DND-41 (cell line): Measurements from ENCODE around the gene SMIM28.

Experiments used
- CTCF ChIP-seq: IDR thresholded peaks from 2 replicates; pipeline ENCODE4 v1.5.1; 2012; ENCODE audit warnings: borderline replicate concordance, low read length, moderate library complexity, mild to moderate bottlenecking; ENCODE audit not compliant: poor library complexity, severe bottlenecking; ENCODE audit errors: extremely low read depth
- EZH2 ChIP-seq: IDR thresholded peaks from 3 replicates; pipeline ENCODE4 v1.6.1; 2012; ENCODE audit warnings: borderline replicate concordance, low read depth, mild to moderate bottlenecking, moderate library complexity, low read length, inconsistent platforms; ENCODE audit not compliant: severe bottlenecking

DNA sequence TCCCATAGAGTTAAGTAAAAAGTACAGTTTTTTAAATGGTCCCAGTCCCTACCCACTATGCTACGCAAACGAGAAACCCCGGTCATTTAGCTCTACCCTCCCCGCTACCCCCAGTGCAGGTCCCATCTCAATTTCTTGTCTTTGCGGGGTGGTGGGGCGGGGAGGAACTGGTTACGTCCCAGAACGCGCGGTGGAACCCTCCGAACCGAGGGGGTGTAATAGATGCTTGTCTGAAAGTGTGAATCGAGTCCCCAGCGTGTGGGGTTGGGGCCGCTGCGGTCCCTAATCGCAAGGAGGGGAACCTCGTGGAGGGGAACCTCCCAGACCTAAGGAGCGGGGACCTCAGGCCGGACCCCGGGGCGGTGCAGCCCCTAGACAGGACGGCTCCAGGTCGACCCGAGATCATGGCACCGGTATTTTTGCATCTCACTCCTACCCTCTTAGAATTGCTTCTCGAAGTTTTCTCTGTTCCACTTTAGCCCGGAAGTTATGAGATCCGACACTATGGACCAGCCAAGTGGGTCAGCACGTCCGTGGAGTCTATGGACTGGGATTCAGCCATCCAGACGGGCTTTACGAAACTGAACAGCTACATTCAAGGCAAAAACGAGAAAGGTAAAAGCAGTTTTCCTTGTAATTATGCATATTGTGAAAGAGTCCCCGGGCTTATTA lies 27.1 kb downstream of the SMIM28 start:
- TF ChIP-seq CTCF, result no peak
- no peak for TF ChIP-seq EZH2
